HepG2 (cell line): ENCODE results near the gene ZCCHC3. TPM values are rescaled to one million over a fixed set of nuclear protein-coding genes. Genes with fewer than 3 reads are reported as not detected.

ENCODE experiments used
- ATAD3A ChIP-seq: sonication (generic); formaldehyde crosslinking; IDR thresholded peaks from 2 replicates; pipeline ENCODE4 v1.4.0; 2020; ENCODE audit warnings: missing genetic modification reagents
- ATF3 ChIP-seq: sonication (generic); formaldehyde crosslinking; IDR thresholded peaks from 2 replicates; pipeline ENCODE4 v1.4.0; 2020; ENCODE audit warnings: missing genetic modification reagents
- CBX2 ChIP-seq, 2 experiments: fragments of 200-600 bp in 1 of 2; sonication (generic); formaldehyde crosslinking in 1 of 2; IDR thresholded peaks; 2 replicates each; pipeline versions ENCODE4 v1.7.0 to v1.8.1; 2018 to 2022; ENCODE audit warnings: low read depth in 2 of 2, low read length in 1 of 2, mild to moderate bottlenecking in 1 of 2, missing genetic modification reagents in 1 of 2
- CC2D1A ChIP-seq: sonication (generic); formaldehyde crosslinking; IDR thresholded peaks from 2 replicates; pipeline ENCODE4 v1.8.1; 2023; ENCODE audit warnings: mild to moderate bottlenecking, missing genetic modification reagents
- ETV6 ChIP-seq: sonication (generic); formaldehyde crosslinking; conservative IDR thresholded peaks from 2 replicates; pipeline ENCODE4 v1.4.0; 2020; ENCODE audit warnings: missing genetic modification reagents
- HIVEP1 ChIP-seq: sonication (generic); formaldehyde crosslinking; IDR thresholded peaks from 2 replicates; pipeline ENCODE4 v1.4.0; 2020; ENCODE audit warnings: mild to moderate bottlenecking, missing genetic modification reagents
- MED8 ChIP-seq: sonication (generic); formaldehyde crosslinking; IDR thresholded peaks from 2 replicates; pipeline ENCODE4 v1.8.1; 2023; ENCODE audit warnings: mild to moderate bottlenecking, missing genetic modification reagents; ENCODE audit not compliant: insufficient replicate concordance
- RCOR2 ChIP-seq: IDR thresholded peaks from 2 replicates; pipeline ENCODE4 v1.6.1; 2016; ENCODE audit warnings: missing biosample characterization, missing genetic modification reagents
- RFX1 ChIP-seq: fragments of 450-650 bp; IDR thresholded peaks from 2 replicates; pipeline ENCODE4 v1.6.1; 2017
- SKI ChIP-seq: fragments of 450-650 bp; IDR thresholded peaks from one replicate; pipeline ENCODE4 v1.6.1; 2018; ENCODE audit warnings: mild to moderate bottlenecking; ENCODE audit not compliant: partially characterized antibody
- YEATS4 ChIP-seq: sonication (generic); formaldehyde crosslinking; IDR thresholded peaks from 2 replicates; pipeline ENCODE4 v1.4.0; 2020; ENCODE audit warnings: missing genetic modification reagents, borderline replicate concordance
- ZMAT3 ChIP-seq: sonication (generic); formaldehyde crosslinking; conservative IDR thresholded peaks from 2 replicates; pipeline ENCODE4 v1.7.0; 2021; ENCODE audit warnings: missing genetic modification reagents
- ZNF354B ChIP-seq: sonication (generic); formaldehyde crosslinking; IDR thresholded peaks from 2 replicates; pipeline ENCODE4 v1.8.0; 2022; ENCODE audit warnings: mild to moderate bottlenecking, missing genetic modification reagents
- ZNF432 ChIP-seq: sonication (generic); formaldehyde crosslinking; IDR thresholded peaks from 2 replicates; pipeline ENCODE4 v1.5.0; 2020; ENCODE audit warnings: missing genetic modification reagents, mild to moderate bottlenecking, borderline replicate concordance
- ZNF644 ChIP-seq: IDR thresholded peaks from 2 replicates; pipeline ENCODE4 v1.6.1; 2016; ENCODE audit warnings: low read depth
- ZNF749 ChIP-seq: sonication (generic); formaldehyde crosslinking; IDR thresholded peaks from 2 replicates; pipeline ENCODE4 v1.8.0; 2022; ENCODE audit warnings: mild to moderate bottlenecking, missing genetic modification reagents, moderate library complexity, borderline replicate concordance
- ZSCAN25 ChIP-seq: sonication (generic); formaldehyde crosslinking; IDR thresholded peaks from 2 replicates; pipeline ENCODE4 v1.8.0; 2022; ENCODE audit warnings: mild to moderate bottlenecking, missing genetic modification reagents
- polyA plus RNA-seq, 8 experiments: library from polyadenylated mRNA; depleted of rRNA in 3 of 8; stranded (reverse) in 7 of 8; unstranded in 1 of 8; fragments of >200 nt; fragmentation: Illumina TruSeq in 4 of 8; extraction: Trizol in 4 of 8; gene quantifications; 2 replicates each; pipeline versions ENCODE4 v1.2.1 to v1.2.3, GENCODE V29; 2011 to 2016; ENCODE audit warnings: low read depth in 4 of 8, missing spikeins in 1 of 8, mixed read lengths in 1 of 8; ENCODE audit not compliant: insufficient read depth in 1 of 8
- total RNA-seq, 5 experiments: library from RNA; depleted of rRNA; stranded (reverse); fragments of >200 nt; fragmentation: Illumina TruSeq; extraction: Trizol; gene quantifications; 2 replicates each; pipeline ENCODE4 v1.2.3, GENCODE V29; 2016; ENCODE audit warnings: low read depth in 1 of 5
- TF ChIP-seq, protein P1 (sequence below): sonication (generic); formaldehyde crosslinking; IDR thresholded peaks from 2 replicates; pipeline ENCODE4 v1.4.0; 2020; ENCODE audit warnings: mild to moderate bottlenecking, missing genetic modification reagents, borderline replicate concordance
- TF ChIP-seq, protein P2 (sequence below): sonication (generic); formaldehyde crosslinking; IDR thresholded peaks from 2 replicates; pipeline ENCODE4 v1.4.0; 2020; ENCODE audit warnings: missing genetic modification reagents, borderline replicate concordance
- TF ChIP-seq, protein P3 (sequence below): sonication (generic); formaldehyde crosslinking; IDR thresholded peaks from 2 replicates; pipeline ENCODE4 v1.4.0; 2020; ENCODE audit warnings: missing genetic modification reagents

ZCCHC3 gene
- total and polyA plus RNA-seq, 2 of the 13 experiments (the other 11 are each of a cell fraction or from before 2014, with no cell fraction given) = 46.6 to 63.0 TPM

DNA sequence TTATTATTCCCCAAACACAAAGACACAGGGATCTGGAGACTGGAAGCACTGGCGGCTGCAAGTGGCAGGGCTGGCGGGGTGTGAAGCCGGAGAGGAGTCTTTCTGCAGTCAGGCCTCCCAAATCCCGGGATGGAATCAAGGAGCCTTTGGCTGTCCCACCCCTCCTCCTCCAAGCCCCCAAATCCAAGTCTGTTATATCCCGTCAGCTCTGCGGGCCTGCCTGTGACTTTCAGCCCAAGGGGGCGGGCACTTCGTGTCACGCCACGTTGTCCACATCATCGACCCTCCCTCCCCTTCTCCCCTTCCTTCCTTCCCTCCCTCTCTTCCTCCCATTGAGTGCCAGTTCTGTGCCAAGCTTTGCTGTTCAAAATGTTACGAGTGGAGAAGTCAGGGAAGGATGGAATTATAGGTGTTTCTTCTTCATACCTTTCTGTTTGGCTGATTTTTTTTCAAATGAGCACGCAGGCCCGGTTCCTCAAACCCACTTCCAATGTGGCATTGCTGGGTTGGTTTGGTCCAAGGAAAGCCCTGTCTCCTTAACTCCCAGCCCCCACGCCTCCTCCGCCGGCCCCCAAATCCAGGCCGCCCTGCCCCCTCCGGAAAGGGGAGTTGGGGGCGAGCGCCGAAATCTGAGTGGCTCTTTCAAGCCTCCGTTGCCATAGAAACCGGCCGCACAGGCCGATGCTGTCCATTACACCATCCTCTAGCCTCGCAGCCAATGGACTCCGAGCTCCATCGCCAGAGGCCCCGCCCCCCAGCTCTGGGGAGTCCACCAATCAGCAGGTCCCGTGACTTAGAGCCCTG is 12.7 kb downstream of the ZCCHC3 start (continued):
- TF ChIP-seq, protein P1, sequence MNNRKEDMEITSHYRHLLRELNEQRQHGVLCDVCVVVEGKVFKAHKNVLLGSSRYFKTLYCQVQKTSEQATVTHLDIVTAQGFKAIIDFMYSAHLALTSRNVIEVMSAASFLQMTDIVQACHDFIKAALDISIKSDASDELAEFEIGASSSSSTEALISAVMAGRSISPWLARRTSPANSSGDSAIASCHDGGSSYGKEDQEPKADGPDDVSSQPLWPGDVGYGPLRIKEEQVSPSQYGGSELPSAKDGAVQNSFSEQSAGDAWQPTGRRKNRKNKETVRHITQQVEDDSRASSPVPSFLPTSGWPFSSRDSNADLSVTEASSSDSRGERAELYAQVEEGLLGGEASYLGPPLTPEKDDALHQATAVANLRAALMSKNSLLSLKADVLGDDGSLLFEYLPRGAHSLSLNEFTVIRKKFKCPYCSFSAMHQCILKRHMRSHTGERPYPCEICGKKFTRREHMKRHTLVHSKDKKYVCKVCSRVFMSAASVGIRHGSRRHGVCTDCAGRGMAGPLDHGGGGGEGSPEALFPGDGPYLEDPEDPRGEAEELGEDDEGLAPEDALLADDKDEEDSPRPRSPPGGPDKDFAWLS (CRISPR knock-in tag) = no peak
- TF ChIP-seq ZNF354B (CRISPR knock-in tag) (peak; percentile 60; the same call in 1 of the 2 replicates), RCOR2 (CRISPR knock-in tag) (no peak), ZMAT3 (CRISPR knock-in tag) (peak; percentile 70; the same call in 1 of the 2 replicates), YEATS4 (CRISPR knock-in tag) (peak; percentile 68), ZNF644 (CRISPR knock-in tag) (no peak), ETV6 (CRISPR knock-in tag) (no peak; the same call in 1 of the 2 replicates), CBX2 (IDR thresholded peaks at IDR 0.05; ENCODE audit: low read depth, low read length) (no peak), CBX2 (CRISPR knock-in tag; IDR thresholded peaks at IDR 0.05; ENCODE audit: low read depth) (no peak; the same call in 1 of the 2 replicates), ATAD3A (CRISPR knock-in tag) (0 out of 2 replicates have a peak, but pooled peaks have one; percentile 26), HIVEP1 (CRISPR knock-in tag) (peak; percentile 62; the same call in 1 of the 2 replicates), ZNF432 (CRISPR knock-in tag) (no peak), ZSCAN25 (CRISPR knock-in tag) (peak; percentile 86), MED8 (CRISPR knock-in tag) (no peak), ZNF749 (CRISPR knock-in tag) (0 out of 2 replicates have a peak, but pooled peaks have one; percentile 62), ATF3 (CRISPR knock-in tag) (no peak), CC2D1A (CRISPR knock-in tag) (no peak), SKI (no peak), RFX1 (peak; percentile 87)
- TF ChIP-seq, protein P2, sequence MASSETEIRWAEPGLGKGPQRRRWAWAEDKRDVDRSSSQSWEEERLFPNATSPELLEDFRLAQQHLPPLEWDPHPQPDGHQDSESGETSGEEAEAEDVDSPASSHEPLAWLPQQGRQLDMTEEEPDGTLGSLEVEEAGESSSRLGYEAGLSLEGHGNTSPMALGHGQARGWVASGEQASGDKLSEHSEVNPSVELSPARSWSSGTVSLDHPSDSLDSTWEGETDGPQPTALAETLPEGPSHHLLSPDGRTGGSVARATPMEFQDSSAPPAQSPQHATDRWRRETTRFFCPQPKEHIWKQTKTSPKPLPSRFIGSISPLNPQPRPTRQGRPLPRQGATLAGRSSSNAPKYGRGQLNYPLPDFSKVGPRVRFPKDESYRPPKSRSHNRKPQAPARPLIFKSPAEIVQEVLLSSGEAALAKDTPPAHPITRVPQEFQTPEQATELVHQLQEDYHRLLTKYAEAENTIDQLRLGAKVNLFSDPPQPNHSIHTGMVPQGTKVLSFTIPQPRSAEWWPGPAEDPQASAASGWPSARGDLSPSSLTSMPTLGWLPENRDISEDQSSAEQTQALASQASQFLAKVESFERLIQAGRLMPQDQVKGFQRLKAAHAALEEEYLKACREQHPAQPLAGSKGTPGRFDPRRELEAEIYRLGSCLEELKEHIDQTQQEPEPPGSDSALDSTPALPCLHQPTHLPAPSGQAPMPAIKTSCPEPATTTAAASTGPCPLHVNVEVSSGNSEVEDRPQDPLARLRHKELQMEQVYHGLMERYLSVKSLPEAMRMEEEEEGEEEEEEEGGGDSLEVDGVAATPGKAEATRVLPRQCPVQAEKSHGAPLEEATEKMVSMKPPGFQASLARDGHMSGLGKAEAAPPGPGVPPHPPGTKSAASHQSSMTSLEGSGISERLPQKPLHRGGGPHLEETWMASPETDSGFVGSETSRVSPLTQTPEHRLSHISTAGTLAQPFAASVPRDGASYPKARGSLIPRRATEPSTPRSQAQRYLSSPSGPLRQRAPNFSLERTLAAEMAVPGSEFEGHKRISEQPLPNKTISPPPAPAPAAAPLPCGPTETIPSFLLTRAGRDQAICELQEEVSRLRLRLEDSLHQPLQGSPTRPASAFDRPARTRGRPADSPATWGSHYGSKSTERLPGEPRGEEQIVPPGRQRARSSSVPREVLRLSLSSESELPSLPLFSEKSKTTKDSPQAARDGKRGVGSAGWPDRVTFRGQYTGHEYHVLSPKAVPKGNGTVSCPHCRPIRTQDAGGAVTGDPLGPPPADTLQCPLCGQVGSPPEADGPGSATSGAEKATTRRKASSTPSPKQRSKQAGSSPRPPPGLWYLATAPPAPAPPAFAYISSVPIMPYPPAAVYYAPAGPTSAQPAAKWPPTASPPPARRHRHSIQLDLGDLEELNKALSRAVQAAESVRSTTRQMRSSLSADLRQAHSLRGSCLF (CRISPR knock-in tag) = no peak
- TF ChIP-seq, protein P3, sequence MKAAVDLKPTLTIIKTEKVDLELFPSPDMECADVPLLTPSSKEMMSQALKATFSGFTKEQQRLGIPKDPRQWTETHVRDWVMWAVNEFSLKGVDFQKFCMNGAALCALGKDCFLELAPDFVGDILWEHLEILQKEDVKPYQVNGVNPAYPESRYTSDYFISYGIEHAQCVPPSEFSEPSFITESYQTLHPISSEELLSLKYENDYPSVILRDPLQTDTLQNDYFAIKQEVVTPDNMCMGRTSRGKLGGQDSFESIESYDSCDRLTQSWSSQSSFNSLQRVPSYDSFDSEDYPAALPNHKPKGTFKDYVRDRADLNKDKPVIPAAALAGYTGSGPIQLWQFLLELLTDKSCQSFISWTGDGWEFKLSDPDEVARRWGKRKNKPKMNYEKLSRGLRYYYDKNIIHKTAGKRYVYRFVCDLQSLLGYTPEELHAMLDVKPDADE (CRISPR knock-in tag) = no peak
